Activated gamma-delta T cell treated with anti-CD3 and anti-CD28 coated beads, Interleukin-2, amount 50 U/mL, for 16 hours (primary cell): ENCODE data around the gene BNIP2.
A peak's percentile ranks its signal among the peaks of the same experiment; 100 is the strongest.

ENCODE experiments used
- DNase-seq: peaks from one replicate; pipeline ENCODE4 v3.0.0-alpha.2; 2020; ENCODE audit warnings: low read depth

Gene BNIP2

GRCh38 chr15:59622289-59622688 lies 66.8 kb downstream of the BNIP2 start:
- peak; percentile 4 for DNase-seq

GRCh38 chr15:59618406-59618805 lies 70.7 kb downstream of the BNIP2 start:
- DNase-seq = no peak

DNA sequence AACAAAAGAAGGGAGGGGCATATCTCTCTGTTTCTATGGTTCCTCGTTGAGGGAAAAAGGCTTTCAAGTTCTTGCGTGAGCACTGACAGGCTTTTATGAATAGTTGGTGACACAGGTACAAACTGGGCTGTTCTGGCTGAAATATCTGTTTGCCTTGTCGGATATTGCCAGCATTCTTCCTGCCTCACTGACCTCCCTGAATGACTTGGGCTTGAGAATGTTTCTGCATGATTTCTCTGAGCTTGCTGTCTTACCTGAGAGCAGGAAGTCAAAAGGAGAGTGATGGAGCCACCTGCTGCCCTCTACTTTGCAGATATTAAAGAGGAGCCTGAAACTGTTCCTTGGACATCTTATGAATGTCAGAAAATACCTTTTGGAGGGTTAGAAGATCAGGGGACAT lies 72.7 kb downstream of the BNIP2 start:
- DNase-seq = no peak

GRCh38 chr15:59615661-59616060 lies 73.5 kb downstream of the BNIP2 start:
- no peak for DNase-seq

- no peak for DNase-seq
Observed at GRCh38 chr15:59614153-59614552, 75.0 kb downstream of the BNIP2 start.

GRCh38 chr15:59611276-59612260 lies 77.6 kb downstream of the BNIP2 start, which contains the start of gene GCNT3:
Gene GCNT3 (plus strand): TSS chr15:59611783. CDS start chr15:59618239, 6,456 bp downstream.
- DNase-seq = no peak

- no peak for DNase-seq
Observed at GRCh38 chr15:59609730-59610712, 79.1 kb downstream of the BNIP2 start.
